ENCODE data around the gene ADAMTS20.

The ADAMTS20 gene

DNA sequence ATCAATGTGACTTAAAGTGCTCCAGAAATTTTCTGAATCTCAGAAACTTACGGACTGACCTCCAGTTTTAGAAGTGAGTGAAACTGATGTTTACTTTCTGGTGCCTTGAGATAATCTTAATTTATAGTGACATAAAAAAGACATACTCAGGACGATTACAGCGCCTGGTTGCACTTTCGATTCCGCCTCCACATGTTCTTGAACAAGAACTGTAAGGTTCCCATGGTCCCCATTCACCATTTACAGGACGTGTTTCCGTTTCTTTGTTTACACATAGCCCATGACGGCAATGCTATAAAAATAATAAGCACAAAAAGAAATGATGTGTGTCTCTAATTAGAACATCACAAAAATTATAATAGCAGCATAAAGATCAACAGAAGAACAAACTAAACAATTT lies 98.2 kb downstream of the ADAMTS20 start:
- TF ChIP-seq, protein P1, sequence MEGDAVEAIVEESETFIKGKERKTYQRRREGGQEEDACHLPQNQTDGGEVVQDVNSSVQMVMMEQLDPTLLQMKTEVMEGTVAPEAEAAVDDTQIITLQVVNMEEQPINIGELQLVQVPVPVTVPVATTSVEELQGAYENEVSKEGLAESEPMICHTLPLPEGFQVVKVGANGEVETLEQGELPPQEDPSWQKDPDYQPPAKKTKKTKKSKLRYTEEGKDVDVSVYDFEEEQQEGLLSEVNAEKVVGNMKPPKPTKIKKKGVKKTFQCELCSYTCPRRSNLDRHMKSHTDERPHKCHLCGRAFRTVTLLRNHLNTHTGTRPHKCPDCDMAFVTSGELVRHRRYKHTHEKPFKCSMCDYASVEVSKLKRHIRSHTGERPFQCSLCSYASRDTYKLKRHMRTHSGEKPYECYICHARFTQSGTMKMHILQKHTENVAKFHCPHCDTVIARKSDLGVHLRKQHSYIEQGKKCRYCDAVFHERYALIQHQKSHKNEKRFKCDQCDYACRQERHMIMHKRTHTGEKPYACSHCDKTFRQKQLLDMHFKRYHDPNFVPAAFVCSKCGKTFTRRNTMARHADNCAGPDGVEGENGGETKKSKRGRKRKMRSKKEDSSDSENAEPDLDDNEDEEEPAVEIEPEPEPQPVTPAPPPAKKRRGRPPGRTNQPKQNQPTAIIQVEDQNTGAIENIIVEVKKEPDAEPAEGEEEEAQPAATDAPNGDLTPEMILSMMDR (IDR thresholded peaks at IDR 0.05; ENCODE audit: insufficient read depth, low read depth, low read length, missing control alignments), result no peak
- DNase-seq (ENCODE audit: low read depth), result peak; percentile 9
- no peak overlapping the region for H3K4me3 ChIP-seq (ENCODE audit: low read depth, low read length)

- peak; percentile 71 for DNase-seq (ENCODE audit: low read depth)
- TF ChIP-seq, protein P1 (IDR thresholded peaks at IDR 0.05; ENCODE audit: insufficient read depth, low read depth, low read length, missing control alignments), result peak; percentile 67
- no peak overlapping the region for H3K4me3 ChIP-seq (ENCODE audit: low read depth, low read length)
Measured at GRCh38 chr12:43444940-43445564, 107.0 kb downstream of the ADAMTS20 start.

GRCh38 chr12:43436597-43436996 lies 115.4 kb downstream of the ADAMTS20 start:
- TF ChIP-seq, protein P1 (IDR thresholded peaks at IDR 0.05; ENCODE audit: insufficient read depth, low read depth, low read length, missing control alignments), result no peak
- no peak overlapping the region for H3K4me3 ChIP-seq (ENCODE audit: low read depth, low read length)
- no peak for DNase-seq (ENCODE audit: low read depth)

- no peak for DNase-seq (ENCODE audit: low read depth)
- no peak overlapping the region for H3K4me3 ChIP-seq (ENCODE audit: low read depth, low read length)
- TF ChIP-seq, protein P1 (IDR thresholded peaks at IDR 0.05; ENCODE audit: insufficient read depth, low read depth, low read length, missing control alignments), result no peak
Measured at GRCh38 chr12:43434614-43435013, 117.4 kb downstream of the ADAMTS20 start.

DNA sequence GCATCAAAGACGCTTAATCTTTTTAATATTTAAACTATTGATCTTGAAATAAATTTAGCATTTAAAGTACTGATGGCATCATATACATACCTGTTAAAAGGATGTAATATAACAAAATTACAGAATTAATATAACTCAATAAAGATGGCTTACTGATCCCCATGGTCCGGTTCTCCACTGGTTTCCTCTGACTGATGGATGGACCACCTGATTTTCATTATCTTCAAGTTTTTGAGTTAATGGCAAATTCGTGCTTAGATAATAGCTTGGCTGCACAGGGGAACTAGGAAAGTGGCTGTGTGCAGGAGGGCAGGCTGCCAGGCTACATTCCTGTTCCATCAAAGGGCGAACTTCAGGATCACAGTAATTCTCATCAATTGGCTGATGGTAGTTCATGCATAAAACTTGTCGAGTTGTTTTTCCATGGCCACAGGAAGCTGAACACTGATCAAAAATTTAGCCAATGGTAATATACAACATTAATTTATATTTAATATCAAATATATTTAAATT lies 123.9 kb downstream of the ADAMTS20 start:
- TF ChIP-seq, protein P1 (IDR thresholded peaks at IDR 0.05; ENCODE audit: insufficient read depth, low read depth, low read length, missing control alignments), result no peak
- no peak overlapping the region for H3K4me3 ChIP-seq (ENCODE audit: low read depth, low read length)
- no peak for DNase-seq (ENCODE audit: low read depth)

DNA sequence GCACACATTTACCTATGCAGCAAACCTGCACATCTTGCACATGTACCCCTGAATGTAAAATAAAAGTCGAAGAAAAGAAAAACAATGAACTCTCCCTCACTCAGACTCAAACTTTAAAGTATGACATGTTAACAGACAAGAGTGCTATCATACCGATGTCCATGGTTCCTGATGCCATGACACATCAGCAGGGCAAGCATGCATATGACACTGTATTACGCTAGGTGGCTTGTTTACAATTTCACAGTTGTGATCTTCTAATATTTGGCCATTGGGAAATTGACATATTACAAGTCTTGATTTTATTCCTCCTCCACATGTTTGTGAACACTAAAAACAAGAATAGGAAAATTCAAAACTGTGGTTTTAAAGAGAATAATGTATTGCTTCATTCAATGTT lies 126.6 kb downstream of the ADAMTS20 start:
- no peak overlapping the region for H3K4me3 ChIP-seq (ENCODE audit: low read depth, low read length)
- no peak for DNase-seq (ENCODE audit: low read depth)
- TF ChIP-seq, protein P1 (IDR thresholded peaks at IDR 0.05; ENCODE audit: insufficient read depth, low read depth, low read length, missing control alignments), result no peak

- H3K4me3 ChIP-seq (ENCODE audit: low read depth, low read length), result no peak overlapping the region
- TF ChIP-seq, protein P1 (IDR thresholded peaks at IDR 0.05; ENCODE audit: insufficient read depth, low read depth, low read length, missing control alignments), result no peak
- no peak for DNase-seq (ENCODE audit: low read depth)
Measured at GRCh38 chr12:43416981-43417380, 135.0 kb downstream of the ADAMTS20 start.
